ENCODE data around the gene PCBP4. TPM values are rescaled to one million over a fixed set of nuclear protein-coding genes. Genes with fewer than 3 reads are reported as not detected.

PCBP4 gene
- polyA plus RNA-seq (ENCODE audit: insufficient read length) = 68.7 TPM

- DNase-seq (ENCODE audit: low read depth) = no peak
Observed at GRCh38 chr3:51967384-51968169, at the start of gene PCBP4. Gene PCBP4 (minus strand): TSS chr3:51967454. CDS start chr3:51961240, 6,214 bp downstream.

DNA sequence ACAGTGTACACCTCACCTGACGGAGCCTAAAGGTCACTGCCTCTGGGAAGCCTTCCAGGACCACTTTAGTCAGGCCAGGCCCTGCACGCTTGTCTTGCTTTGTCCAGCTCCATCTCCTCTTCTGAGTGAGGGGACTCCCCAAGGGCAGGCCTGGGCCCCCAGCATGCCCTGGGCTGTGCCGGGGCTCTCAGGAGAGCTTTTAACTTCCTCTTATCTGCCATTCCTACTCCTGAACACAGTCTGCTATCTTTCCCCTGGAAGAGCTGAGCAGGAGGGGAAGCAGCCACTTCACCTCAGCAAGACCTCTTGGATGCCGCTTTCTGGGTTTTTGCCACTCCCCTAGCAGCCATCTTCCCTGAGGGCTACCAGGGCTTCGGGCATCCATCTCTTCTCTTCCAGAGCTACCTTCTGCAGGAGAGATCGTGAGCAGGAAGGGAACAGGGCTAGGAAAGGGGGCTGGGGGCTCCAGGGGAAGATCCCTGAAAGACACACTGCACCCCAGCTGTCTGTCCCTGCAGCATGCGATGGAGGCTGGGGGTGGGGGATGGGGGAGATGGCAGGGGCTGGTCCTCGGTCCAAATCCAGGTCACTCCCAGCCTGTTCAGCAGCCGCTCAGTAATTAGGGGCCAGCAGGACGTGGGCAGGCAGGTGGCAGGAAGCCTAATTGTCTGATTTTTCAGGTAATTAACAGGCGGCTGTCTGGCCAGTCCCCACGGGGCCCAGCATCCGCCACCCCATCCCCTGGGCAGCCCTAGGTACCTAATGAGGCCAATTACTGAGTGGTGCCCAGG lies 48.4 kb upstream of the PCBP4 start:
- no peak for DNase-seq (ENCODE audit: low read depth)

GRCh38 chr3:52014613-52015012 lies 47.4 kb upstream of the PCBP4 start:
- no peak for DNase-seq (ENCODE audit: low read depth)

- no peak for DNase-seq (ENCODE audit: low read depth)
Observed at GRCh38 chr3:52013802-52014598, 46.7 kb upstream of the PCBP4 start.

- no peak for DNase-seq (ENCODE audit: low read depth)
Observed at GRCh38 chr3:52012699-52013098, 45.4 kb upstream of the PCBP4 start.

DNA sequence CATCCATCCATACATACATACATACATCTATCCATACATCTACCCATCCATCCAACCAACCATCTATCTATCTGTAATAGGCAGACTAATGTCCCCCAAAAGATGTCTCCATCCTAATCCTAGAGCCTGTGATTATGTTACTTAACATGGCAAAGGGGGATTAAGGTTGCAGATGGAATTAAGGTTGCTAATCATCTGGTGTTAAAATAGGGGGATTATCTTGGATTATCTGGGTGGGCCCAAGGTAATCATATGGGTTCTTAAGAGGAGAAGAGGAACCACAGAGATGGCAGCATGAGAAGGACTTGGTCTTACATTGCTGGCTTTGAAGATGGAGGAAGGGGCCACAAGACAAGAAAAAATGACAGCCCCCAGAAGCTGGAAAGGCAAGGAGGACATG lies 43.2 kb upstream of the PCBP4 start:
- DNase-seq (ENCODE audit: low read depth) = no peak

- no peak for DNase-seq (ENCODE audit: low read depth)
Observed at GRCh38 chr3:52007291-52007690, 40.0 kb upstream of the PCBP4 start.

DNA sequence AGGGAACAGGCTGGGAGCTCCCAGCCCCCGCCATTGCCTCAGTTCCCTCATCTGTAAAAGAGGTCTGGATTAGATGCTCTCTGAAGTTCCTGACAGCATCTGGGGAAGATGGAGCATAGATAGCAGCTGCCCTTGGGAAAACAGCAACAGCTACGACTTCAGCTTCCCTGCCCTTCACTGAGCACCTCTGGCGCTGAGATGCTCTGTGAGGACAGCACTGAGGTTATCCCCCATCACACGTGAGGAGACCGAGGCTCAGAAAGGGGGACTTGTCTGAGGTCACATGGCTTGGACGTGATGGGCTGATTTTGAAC lies 39.5 kb upstream of the PCBP4 start:
- DNase-seq (ENCODE audit: low read depth) = no peak

DNA sequence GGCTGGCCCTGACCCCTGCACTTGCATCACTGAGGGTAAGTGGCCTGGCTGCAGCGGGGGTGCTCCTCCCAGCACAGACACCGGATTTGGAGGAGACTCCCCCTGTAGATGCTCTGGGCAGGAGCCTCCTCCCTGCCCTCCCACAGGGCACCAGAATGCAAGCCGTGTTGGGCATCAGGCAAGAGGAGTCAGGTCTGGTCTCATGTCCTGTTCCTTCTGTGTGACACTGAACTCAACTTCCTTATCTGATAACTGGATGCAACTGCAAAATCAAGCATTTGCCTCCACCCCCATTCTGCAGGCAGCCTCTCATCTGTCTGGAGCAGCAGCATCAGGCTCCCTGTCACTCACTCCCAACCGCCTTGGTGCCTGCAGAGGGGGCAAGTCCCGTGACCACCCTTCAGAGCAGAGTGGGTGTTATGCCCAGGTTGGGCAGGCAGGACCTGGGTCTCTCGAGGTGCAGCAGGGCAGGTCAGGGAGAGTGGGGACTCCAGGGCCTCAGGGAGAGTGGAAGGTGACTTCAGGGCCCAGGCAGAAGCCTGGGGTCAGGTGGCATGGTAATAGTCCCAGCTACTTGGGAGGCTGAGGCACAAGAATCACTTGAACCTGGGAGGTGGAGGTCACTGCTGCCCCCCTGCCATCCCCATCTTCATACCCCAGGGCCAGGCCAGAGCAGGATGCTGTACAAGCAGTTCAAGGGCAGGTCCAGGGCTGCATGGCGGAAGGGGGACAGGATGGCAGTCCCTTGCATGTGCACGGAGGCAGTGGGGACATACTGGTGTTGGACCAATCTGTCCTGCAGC lies 39.0 kb upstream of the PCBP4 start:
- no peak for DNase-seq (ENCODE audit: low read depth)

DNA sequence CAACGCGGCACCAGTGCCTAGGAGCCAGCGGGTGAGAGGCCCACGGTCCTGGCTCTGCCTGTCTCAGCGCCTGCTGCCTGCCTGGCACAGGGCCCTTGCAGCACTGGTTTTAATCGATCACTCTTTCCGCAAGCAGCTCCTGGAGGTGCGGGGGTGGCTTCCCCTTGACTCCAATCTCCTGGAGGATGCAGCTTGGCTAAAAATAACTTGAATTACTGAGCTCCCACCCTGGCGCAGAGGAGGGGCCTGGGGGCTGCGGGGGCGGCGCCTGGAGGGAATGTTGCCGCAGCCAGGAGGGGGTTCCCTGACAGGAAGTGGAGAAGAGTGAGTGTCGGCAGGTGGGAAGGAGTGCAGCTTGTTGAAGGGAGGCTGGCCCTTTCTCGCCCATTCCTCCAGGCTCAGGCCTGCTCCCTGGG lies 38.3 kb upstream of the PCBP4 start:
- DNase-seq (ENCODE audit: low read depth) = no peak

- DNase-seq (ENCODE audit: low read depth) = no peak
Observed at GRCh38 chr3:52004906-52005395, 37.7 kb upstream of the PCBP4 start.

DNA sequence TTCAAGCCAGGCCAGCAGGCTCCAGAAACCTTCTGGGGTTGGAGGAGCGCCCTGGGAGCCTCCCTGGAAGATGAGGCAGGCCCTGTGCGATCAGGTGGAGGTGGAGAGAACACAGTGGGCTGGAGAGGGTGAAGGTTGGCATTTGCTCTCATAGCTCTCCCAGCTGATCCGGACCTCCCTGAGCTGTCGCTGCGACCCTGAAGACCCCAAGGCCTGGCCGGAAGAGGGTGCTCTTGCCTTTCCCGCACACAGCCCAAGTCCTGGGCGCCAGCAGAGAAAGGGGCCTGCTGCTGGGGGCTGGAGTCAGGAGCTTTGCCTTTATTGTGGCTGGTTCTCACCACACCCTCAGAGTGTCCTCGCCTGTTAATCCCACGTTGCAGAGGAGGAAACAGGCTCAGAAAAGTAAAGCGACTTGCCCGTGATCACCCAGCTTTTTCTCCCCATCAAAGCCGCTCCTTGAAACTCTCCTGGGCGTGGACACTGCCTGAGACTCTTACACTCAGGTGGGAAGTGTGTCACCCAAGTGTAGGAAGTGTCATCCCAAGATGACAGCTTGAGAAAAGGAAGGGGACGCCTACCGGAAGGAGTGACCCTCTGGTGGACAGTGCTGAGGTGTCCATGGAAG lies 37.0 kb upstream of the PCBP4 start:
- DNase-seq (ENCODE audit: low read depth) = no peak

GRCh38 chr3:52002748-52003147 lies 35.5 kb upstream of the PCBP4 start:
- DNase-seq (ENCODE audit: low read depth) = no peak

GRCh38 chr3:52001443-52001974 lies 34.3 kb upstream of the PCBP4 start:
- no peak for DNase-seq (ENCODE audit: low read depth)

DNA sequence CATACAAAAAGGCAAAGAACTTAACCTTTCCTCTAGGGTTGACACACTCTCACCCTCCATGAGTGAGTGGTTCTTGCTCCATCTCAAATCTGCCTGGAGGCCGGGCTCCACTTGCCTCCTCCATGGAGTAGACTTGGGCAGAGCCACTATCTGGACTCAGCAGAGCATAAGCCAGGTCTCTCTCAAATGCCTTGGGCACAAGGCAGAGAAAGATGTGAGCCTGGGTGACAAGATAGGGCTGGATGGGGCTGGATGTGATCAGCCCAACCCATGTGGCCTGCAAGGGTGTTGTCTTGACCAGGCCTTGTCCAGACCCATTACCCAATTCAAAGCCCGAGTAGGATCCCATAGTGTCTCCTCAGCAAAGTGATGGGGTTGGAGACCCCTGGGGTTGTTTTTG lies 32.6 kb upstream of the PCBP4 start:
- DNase-seq (ENCODE audit: low read depth) = no peak

- no peak for DNase-seq (ENCODE audit: low read depth)
Observed at GRCh38 chr3:51998774-51999173, 31.5 kb upstream of the PCBP4 start.

- no peak for DNase-seq (ENCODE audit: low read depth)
Observed at GRCh38 chr3:51997935-51998596, 30.8 kb upstream of the PCBP4 start.

DNA sequence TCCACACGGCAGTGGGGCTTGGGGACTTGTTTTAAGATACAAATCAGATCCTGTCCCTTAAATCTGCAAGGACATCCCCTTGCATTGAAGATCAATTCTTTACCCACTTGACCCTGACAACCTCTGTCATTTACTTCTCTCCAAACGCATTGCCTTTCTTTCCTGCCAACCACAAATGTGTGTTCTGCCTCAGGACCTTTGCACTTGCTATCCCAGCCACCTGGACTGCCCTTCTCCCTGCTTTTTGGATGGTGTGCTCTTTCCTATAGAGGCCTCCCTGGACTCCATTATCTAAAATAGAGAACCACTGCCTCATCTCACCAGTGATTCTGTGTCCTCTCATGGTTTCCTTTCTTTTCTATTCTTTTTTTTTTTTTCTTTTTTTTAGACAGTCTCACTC lies 29.9 kb upstream of the PCBP4 start:
- no peak for DNase-seq (ENCODE audit: low read depth)

DNA sequence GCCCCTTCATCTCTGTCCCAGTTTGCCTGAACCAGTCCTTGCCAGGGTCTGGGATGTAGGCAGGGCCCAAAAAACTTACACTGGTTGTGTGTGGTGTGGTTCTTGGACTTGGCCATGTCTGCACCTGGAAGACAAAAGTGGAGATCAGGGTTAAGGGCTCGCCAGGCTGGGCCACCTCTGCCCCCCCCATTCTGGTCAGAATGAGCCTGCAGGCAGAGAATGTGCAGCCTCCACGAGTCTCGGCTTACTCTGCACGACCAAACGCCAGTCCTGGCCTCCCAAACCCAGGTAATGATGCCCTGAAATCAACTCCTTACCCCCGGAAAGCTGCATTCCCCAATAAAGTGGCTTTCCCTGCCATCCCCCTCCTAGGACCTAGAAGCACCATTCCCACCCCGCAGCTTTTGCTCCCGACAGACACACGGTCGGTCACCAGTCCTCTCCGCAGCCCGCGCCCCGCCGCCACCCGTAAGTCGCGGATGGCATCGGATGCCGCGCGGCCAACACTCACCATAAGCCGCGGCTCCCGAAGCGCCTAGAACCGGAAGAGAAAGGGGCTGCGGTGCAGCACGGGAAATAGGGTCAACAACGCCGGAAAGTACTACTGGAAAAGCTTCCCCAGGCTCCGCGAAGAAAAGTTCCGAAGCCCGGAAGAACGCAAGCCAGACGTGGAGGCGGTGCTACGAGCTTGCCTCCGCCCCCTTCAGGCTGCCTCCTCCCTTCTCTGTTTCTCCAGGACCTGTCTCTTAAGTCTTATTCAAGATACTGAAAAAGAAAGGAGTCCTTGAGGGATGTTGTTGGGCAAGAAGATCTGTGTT lies 28.3 kb upstream of the PCBP4 start, which contains the start of gene RPL29:
TSS of gene RPL29 (minus strand) at position 550 of the 818 bp plus-strand sequence. CDS start at position 116, 434 bp downstream.
- DNase-seq (ENCODE audit: low read depth) = peak; percentile 92
